ENCODE measurements around the gene NRF1. TPM values are rescaled to one million over a fixed set of nuclear protein-coding genes. Genes with fewer than 3 reads are reported as not detected.

NRF1 gene
- total RNA-seq, 1 experiment from 2014 or later = 23.2 TPM

DNA sequence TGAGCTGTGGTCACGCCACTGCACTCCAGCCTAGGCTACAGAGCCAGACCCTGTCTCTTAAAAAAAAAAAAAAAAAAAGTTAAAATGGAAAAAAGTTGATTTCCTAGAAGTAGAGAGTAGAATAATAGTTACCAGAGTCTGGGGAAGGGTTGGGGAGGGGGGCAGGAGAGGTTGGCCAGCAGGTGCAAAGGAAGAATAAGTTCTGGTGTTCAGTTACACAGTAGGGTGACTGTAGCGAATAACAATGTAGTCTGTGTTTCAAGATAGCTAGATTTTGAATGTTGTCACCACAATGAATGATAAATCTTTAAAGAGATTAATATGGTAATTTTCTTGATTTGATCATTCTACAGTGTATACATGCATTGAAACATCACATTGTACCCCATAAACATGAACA is 142.9 kb downstream of the NRF1 start:
- H3F3A ChIP-seq (ENCODE audit: insufficient read depth, low read depth) = no peaks in the 10 kb centered on the region
- intact Hi-C loops (cut with micrococcal nuclease; ENCODE audit: unreplicated experiment) = no loop called here
- no TSS peak for BruUV-seq (replicated peaks)
- H3K27me3 ChIP-seq (ENCODE audit: insufficient read depth, low read depth) = no peaks in the 10 kb centered on the region
- no peak overlapping the region for H3K4me2 ChIP-seq
- no peaks in the 10 kb centered on the region for H4K20me1 ChIP-seq (ENCODE audit: insufficient read depth)
- H3K9me3 ChIP-seq (ENCODE audit: insufficient read depth, low read depth) = no peaks in the 10 kb centered on the region
- no peaks in the 10 kb centered on the region for H3K9me2 ChIP-seq (ENCODE audit: insufficient read depth)
- ChIA-PET POLR2A (ENCODE audit: unreplicated experiment) (no interaction called here), CTCF (no interaction called here)
- TF ChIP-seq EZH2 (IDR thresholded peaks at IDR 0.05; ENCODE audit: low read depth) = no peak
- TF ChIP-seq, protein P1, sequence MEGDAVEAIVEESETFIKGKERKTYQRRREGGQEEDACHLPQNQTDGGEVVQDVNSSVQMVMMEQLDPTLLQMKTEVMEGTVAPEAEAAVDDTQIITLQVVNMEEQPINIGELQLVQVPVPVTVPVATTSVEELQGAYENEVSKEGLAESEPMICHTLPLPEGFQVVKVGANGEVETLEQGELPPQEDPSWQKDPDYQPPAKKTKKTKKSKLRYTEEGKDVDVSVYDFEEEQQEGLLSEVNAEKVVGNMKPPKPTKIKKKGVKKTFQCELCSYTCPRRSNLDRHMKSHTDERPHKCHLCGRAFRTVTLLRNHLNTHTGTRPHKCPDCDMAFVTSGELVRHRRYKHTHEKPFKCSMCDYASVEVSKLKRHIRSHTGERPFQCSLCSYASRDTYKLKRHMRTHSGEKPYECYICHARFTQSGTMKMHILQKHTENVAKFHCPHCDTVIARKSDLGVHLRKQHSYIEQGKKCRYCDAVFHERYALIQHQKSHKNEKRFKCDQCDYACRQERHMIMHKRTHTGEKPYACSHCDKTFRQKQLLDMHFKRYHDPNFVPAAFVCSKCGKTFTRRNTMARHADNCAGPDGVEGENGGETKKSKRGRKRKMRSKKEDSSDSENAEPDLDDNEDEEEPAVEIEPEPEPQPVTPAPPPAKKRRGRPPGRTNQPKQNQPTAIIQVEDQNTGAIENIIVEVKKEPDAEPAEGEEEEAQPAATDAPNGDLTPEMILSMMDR (conservative IDR thresholded peaks at IDR 0.05) = no peak
- H3K27ac ChIP-seq = no peak overlapping the region
- H3K4me3 ChIP-seq = no peak overlapping the region
- H3K79me2 ChIP-seq (ENCODE audit: low read depth) = no peaks in the 10 kb centered on the region
- DNase-seq = no peak
- no peak overlapping the region for H2AFZ ChIP-seq
- no peaks in the 10 kb centered on the region for H3K36me3 ChIP-seq (ENCODE audit: low read depth)
- no peaks in the 10 kb centered on the region for H3K4me1 ChIP-seq (replicated peaks; ENCODE audit: insufficient read depth)

DNA sequence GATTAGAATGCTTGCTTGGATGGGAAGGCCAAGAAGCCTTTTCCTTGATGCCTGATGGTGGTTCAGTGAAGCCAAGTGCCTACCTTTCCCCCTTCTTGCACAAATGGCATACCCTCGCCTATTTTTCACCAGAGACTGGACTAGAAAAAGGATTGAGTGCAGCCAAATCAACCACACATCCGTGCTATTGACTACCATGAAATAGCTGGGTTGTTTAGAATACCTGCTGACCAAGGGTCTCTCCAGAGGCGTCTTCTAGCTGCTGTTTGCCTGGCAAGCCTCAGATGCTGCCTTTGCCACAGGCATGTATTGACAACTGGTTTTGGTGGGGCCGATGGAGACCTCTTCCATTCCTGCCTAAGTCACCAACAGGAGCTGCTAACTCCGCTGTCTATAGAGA is 146.5 kb downstream of the NRF1 start:
- H3K4me1 ChIP-seq (replicated peaks; ENCODE audit: insufficient read depth) = no peaks in the 10 kb centered on the region
- H3K27me3 ChIP-seq (ENCODE audit: insufficient read depth, low read depth) = no peaks in the 10 kb centered on the region
- H3F3A ChIP-seq (ENCODE audit: insufficient read depth, low read depth) = no peaks in the 10 kb centered on the region
- no peak overlapping the region for H3K4me3 ChIP-seq
- intact Hi-C loops (cut with micrococcal nuclease; ENCODE audit: unreplicated experiment) = no loop called here
- POLR2A ChIA-PET (ENCODE audit: unreplicated experiment) = no interaction called here
- CTCF ChIA-PET = interaction anchor here (1.0 kb wide), 1 partner anchor 15 kb away, joined by 3 read pairs; no protein-coding TSS in a partner anchor
- H2AFZ ChIP-seq = no peak overlapping the region
- no peaks in the 10 kb centered on the region for H4K20me1 ChIP-seq (ENCODE audit: insufficient read depth)
- no peak overlapping the region for H3K4me2 ChIP-seq
- no peaks in the 10 kb centered on the region for H3K36me3 ChIP-seq (ENCODE audit: low read depth)
- DNase-seq = no peak
- no peak for TF ChIP-seq EZH2 (IDR thresholded peaks at IDR 0.05; ENCODE audit: low read depth)
- TF ChIP-seq, protein P1 (conservative IDR thresholded peaks at IDR 0.05) = no peak
- no TSS peak for BruUV-seq (replicated peaks)
- no peaks in the 10 kb centered on the region for H3K9me3 ChIP-seq (ENCODE audit: insufficient read depth, low read depth)
- H3K79me2 ChIP-seq (ENCODE audit: low read depth) = no peaks in the 10 kb centered on the region
- no peak overlapping the region for H3K27ac ChIP-seq
- no peaks in the 10 kb centered on the region for H3K9me2 ChIP-seq (ENCODE audit: insufficient read depth)

DNA sequence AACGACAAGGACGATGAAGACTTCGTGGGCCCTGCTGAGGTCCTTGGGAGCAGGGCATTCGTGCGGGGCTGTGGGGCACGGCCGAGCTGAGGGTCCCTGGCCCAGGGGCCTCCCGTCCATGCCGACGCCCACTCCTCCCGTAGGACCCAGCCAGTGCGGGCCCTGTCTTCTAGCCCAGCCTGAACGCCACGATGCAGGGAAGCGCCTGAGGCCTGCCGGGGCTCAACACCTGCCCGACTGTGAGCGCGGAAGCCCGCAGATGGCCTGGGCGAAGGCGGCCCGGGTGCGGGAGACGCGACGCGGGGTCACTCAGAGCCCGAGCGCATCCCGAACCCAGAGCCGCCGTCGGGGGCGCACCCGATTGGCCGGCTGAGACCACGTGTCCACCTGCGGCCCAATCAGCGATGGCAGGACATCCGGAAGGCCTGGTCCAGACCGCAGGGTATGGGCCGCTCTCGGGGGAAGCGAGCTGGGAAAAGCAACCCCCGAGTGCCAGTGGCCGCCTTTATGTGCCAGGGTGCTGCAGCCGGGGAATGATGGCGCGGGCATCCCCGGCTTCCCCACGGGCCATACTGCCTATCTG is 151.0 kb downstream of the NRF1 start:
- no TSS peak for BruUV-seq (replicated peaks)
- Histone ChIP-seq H3K36me3 (ENCODE audit: low read depth) (no peaks in the 10 kb centered on the region), H3K27me3 (ENCODE audit: insufficient read depth, low read depth) (no peaks in the 10 kb centered on the region), H3K9me2 (ENCODE audit: insufficient read depth) (no peaks in the 10 kb centered on the region), H3K9me3 (ENCODE audit: insufficient read depth, low read depth) (no peaks in the 10 kb centered on the region), H4K20me1 (ENCODE audit: insufficient read depth) (no peaks in the 10 kb centered on the region), H2AFZ (no peak overlapping the region), H3K4me2 (no peak overlapping the region), H3K79me2 (ENCODE audit: low read depth) (no peaks in the 10 kb centered on the region), H3K4me1 (replicated peaks; ENCODE audit: insufficient read depth) (no peaks in the 10 kb centered on the region), H3K27ac (no peak overlapping the region), H3K4me3 (no peak overlapping the region), H3F3A (ENCODE audit: insufficient read depth, low read depth) (no peaks in the 10 kb centered on the region)
- POLR2A ChIA-PET (ENCODE audit: unreplicated experiment) = no interaction called here
- TF ChIP-seq, protein P1 (conservative IDR thresholded peaks at IDR 0.05) = no peak
- TF ChIP-seq EZH2 (IDR thresholded peaks at IDR 0.05; ENCODE audit: low read depth) = no peak
- no peak for DNase-seq
- CTCF ChIA-PET = interaction anchor here (0.6 kb wide), 1 partner anchor 1012 kb away, joined by 4 read pairs; no protein-coding TSS in a partner anchor
- intact Hi-C loops (cut with micrococcal nuclease; ENCODE audit: unreplicated experiment) = no loop called here

Data from PC-9 (cell line).